T-cell (primary cell): ENCODE measurements around the gene NDE1. TPM values are rescaled to one million over a fixed set of nuclear protein-coding genes. Genes with fewer than 3 reads are reported as not detected.
"Not testable (repeated sequence)": the region's sequence is repeated elsewhere in the genome, so short reads cannot be mapped to it uniquely, and the experiment has no call there.

Source experiments
- ATAC-seq, 4 experiments: fragments of 200-7000 bp in 3 of 4; fragments of 150-1000 bp in 1 of 4; cut with Tn5 transposase; replicated peaks in 1 of 4; 1 replicate in 3 of 4; 2 replicates in 1 of 4; pipeline ENCODE4 v1.10.0; 2021; ENCODE audit warnings: moderate library complexity in 3 of 4, mild to moderate bottlenecking in 2 of 4, moderate number of reproducible peaks in 1 of 4
- CTCF ChIA-PET, 2 donors: fragments of 300-600 bp; sonication (Branson Sonifier 250); formaldehyde crosslinking; loops; one replicate each; lab custom pipeline; 2022; ENCODE audit warnings: antibody characterized with exemption in 2 of 2; lab: Charles Lee
- POLR2A ChIA-PET, 2 donors: fragments of 300-600 bp; sonication (Branson Sonifier 250); formaldehyde crosslinking; loops; one replicate each; lab custom pipeline; 2022; ENCODE audit warnings: antibody characterized with exemption in 2 of 2; lab: Charles Lee
- DNase-seq, 35 experiments: peaks; one replicate each; pipeline versions ENCODE4 v3.0.0 to v3.0.0-alpha.2; 2013 to 2023
- H3K27ac ChIP-seq: one replicate; pipeline ENCODE4 v1.5.1; 2013; ENCODE audit warnings: low read length
- H3K27me3 ChIP-seq, 2 experiments: replicated peaks in 1 of 2; 1 replicate in 1 of 2; 2 replicates in 1 of 2; pipeline versions ENCODE4 v1.6.1 to v1.7.0; 2013; ENCODE audit warnings: low read length in 1 of 2, mixed read lengths in 1 of 2; ENCODE audit not compliant: control insufficient read depth in 2 of 2, insufficient read depth in 2 of 2; ENCODE audit errors: extremely low read depth in 1 of 2
- H3K36me3 ChIP-seq, 2 donors: 1 replicate in 1 of 2; 2 replicates in 1 of 2; pipeline versions ENCODE4 v1.6.1 to v1.7.0; 2013; ENCODE audit warnings: low read length in 1 of 2; ENCODE audit not compliant: control insufficient read depth in 2 of 2, insufficient read depth in 1 of 2; ENCODE audit errors: extremely low read depth in 1 of 2
- H3K4me1 ChIP-seq, 2 experiments: 1 replicate in 1 of 2; 2 replicates in 1 of 2; pipeline versions ENCODE4 v1.6.1 to v1.7.0; 2013; ENCODE audit warnings: low read length in 2 of 2, mixed read lengths in 1 of 2; ENCODE audit not compliant: insufficient read depth in 2 of 2, control insufficient read depth in 1 of 2; ENCODE audit errors: extremely low read depth in 1 of 2
- H3K4me3 ChIP-seq, 2 donors: 1 replicate in 1 of 2; 2 replicates in 1 of 2; pipeline versions ENCODE4 v1.5.1 to v1.7.0; 2013; ENCODE audit warnings: mild to moderate bottlenecking in 2 of 2, low read length in 1 of 2, moderate library complexity in 1 of 2; ENCODE audit not compliant: control insufficient read depth in 1 of 2; ENCODE audit errors: extremely low read depth in 1 of 2
- H3K9me3 ChIP-seq: 2 replicates; pipeline ENCODE4 v1.7.0; 2013
- H3K27ac Mint-ChIP-seq, 2 donors: one replicate each; pipeline ENCODE4 v1.8.0; 2020 to 2021; ENCODE audit warnings: mild to moderate bottlenecking in 2 of 2, mixed read lengths in 2 of 2
- H3K27me3 Mint-ChIP-seq, 2 donors: one replicate each; pipeline ENCODE4 v1.8.0; 2021 to 2022; ENCODE audit warnings: mixed read lengths in 2 of 2
- H3K36me3 Mint-ChIP-seq: one replicate; pipeline ENCODE4 v1.8.0; 2021; ENCODE audit warnings: mixed read lengths
- H3K4me1 Mint-ChIP-seq, 3 donors: one replicate each; pipeline ENCODE4 v1.8.0; 2020 to 2022; ENCODE audit warnings: mixed read lengths in 3 of 3, mild to moderate bottlenecking in 1 of 3
- H3K4me3 Mint-ChIP-seq, 3 donors: one replicate each; pipeline ENCODE4 v1.8.0; 2020 to 2022; ENCODE audit warnings: mild to moderate bottlenecking in 3 of 3, mixed read lengths in 3 of 3, moderate library complexity in 3 of 3
- H3K9me3 Mint-ChIP-seq, 3 donors: one replicate each; pipeline ENCODE4 v1.8.0; 2020 to 2022; ENCODE audit warnings: mixed read lengths in 3 of 3
- WGBS: methylation state at CpG from one replicate; pipeline ENCODE4 v1.1.5; 2013; ENCODE audit warnings: missing lambda C conversion rate; ENCODE audit not compliant: insufficient coverage; 5-methylcytosine and 5-hydroxymethylcytosine counted together
- total RNA-seq, 35 experiments: library from RNA in 6 of 35; stranded (reverse) in 6 of 35; fragments of 120-200 nt in 1 of 35; gene quantifications; one replicate each; pipeline versions ENCODE4 v1.2.1 to v1.2.4 and lab custom pipeline; 2013 to 2026

The NDE1 gene
- total RNA-seq, 5 donors from 2014 or later (not counting 1 experiment from before 2014, with no cell fraction given), result 90.8 to 110 (median 103) TPM

GRCh38 chr16:15606518-15607220 is 43.4 kb upstream of the NDE1 start:
- H3K4me1 Mint-ChIP-seq, result peaks cover 3 to 16% (median 4%) of the 10 kb centered on the region in 3 donors
- ChIA-PET CTCF (no interaction called here), POLR2A (no interaction called here)
- Histone ChIP-seq H3K4me1 (no peaks in the 10 kb centered on the region), H3K27me3 (no peaks in the 10 kb centered on the region), H3K36me3 (peaks cover 16 to 99% of the 10 kb centered on the region in 2 donors), H3K27ac (no peak overlapping the region), H3K4me3 (no peak overlapping the region), H3K9me3 (no peaks in the 10 kb centered on the region)
- 100% methylated on average over 4 of the region's 5 CpGs for WGBS
- no peaks in the 10 kb centered on the region for H3K9me3 Mint-ChIP-seq
- no peaks in the 10 kb centered on the region for H3K27me3 Mint-ChIP-seq
- peaks cover 76% of the 10 kb centered on the region for H3K36me3 Mint-ChIP-seq
- H3K4me3 Mint-ChIP-seq, result no peak overlapping the region
- DNase-seq, result no peak
- no peak for ATAC-seq
- peak overlapping the region; percentile 65 to 89 for H3K27ac Mint-ChIP-seq

DNA sequence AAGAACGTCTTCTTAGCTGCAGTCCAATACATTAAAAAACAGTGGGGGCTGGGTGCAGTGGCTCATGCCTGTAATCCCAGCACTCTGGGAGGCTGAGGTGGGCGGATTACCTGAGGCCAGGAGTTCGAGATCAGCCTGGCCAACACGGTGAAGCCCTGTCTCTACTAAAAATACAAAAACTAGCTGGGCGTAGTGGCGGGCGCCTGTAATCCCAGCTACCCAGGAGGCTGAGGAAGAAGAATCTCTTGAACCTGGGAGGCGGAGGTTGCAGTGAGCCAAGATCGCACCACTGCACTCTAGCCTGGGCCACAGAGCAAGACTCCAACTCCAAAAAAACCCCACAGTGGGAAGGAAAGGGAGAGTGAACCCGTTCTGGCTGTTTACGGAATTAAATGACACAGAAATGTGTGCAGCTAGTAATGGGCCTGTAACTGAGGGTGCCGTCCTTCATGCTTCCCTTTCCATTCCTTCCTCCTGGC is 42.8 kb upstream of the NDE1 start:
- H3K9me3 Mint-ChIP-seq, H3K4me1 ChIP-seq, CTCF ChIA-PET, POLR2A ChIA-PET, H3K9me3 ChIP-seq, H3K4me3 Mint-ChIP-seq, H3K4me3 ChIP-seq, ATAC-seq, H3K27me3 Mint-ChIP-seq, H3K27ac ChIP-seq, H3K27me3 ChIP-seq, DNase-seq: not testable (repeated sequence)
- H3K36me3 ChIP-seq, result peaks cover 18 to 99% of the 10 kb centered on the region in 2 donors
- WGBS, result no CpG with 5 or more reads among the region's 12 CpGs
- Mint-ChIP-seq H3K4me1 (peaks cover 3 to 16% (median 4%) of the 10 kb centered on the region in 3 donors), H3K27ac (peak overlapping the region; percentile 65 to 89), H3K36me3 (peaks cover 74% of the 10 kb centered on the region)

DNA sequence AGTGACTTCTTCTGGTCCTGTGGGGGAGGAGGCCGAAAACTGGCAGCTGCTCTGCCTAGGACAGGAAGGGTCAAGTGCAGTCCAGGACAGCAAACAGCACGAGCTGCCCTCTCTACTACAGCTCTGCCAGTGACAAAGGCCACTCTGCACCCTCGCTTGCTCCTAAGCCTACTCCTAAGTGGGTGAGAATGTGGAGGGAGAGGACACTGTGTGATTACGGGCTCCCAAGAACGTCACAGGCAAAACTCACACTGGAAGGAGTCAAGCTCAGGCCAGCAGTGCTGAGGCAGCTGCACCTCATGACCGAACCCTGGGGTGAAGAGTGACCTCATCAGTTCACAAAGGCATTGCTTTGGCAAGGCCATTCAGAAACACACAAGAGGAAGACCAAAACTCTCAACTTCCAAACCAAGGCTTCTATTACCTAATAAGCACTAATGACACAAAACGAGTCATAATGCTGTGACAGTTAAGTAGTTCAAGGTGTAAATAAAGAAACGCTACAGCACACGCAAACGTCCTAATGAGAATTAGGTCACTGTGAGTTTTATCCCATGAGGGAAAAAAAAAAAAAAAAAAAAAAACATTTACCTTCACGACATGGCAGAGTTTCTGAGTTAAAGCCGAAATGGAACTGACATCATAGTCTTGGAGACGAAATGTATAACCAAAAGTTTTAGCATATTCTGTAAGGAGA is 42.2 kb upstream of the NDE1 start:
- Mint-ChIP-seq H3K4me3 (no peak overlapping the region), H3K27me3 (no peaks in the 10 kb centered on the region), H3K27ac (no peak overlapping the region), H3K4me1 (peaks cover 3 to 16% (median 4%) of the 10 kb centered on the region in 3 donors), H3K36me3 (peaks cover 75% of the 10 kb centered on the region), H3K9me3 (no peaks in the 10 kb centered on the region)
- POLR2A ChIA-PET, result no interaction called here
- CTCF ChIA-PET, result no interaction called here
- no peaks in the 10 kb centered on the region for H3K27me3 ChIP-seq
- peaks cover 24 to 99% of the 10 kb centered on the region in 2 donors for H3K36me3 ChIP-seq
- H3K9me3 ChIP-seq, result no peaks in the 10 kb centered on the region
- DNase-seq (no peak), ATAC-seq (no peak)
- no peaks in the 10 kb centered on the region for H3K4me1 ChIP-seq
- no peak overlapping the region for H3K4me3 ChIP-seq
- no peak overlapping the region for H3K27ac ChIP-seq
- 100% methylated on average over 3 of the region's 13 CpGs for WGBS

GRCh38 chr16:15608398-15609285 is 41.4 kb upstream of the NDE1 start:
- Histone ChIP-seq H3K36me3 (peaks cover 27 to 97% of the 10 kb centered on the region in 2 donors), H3K27me3 (no peaks in the 10 kb centered on the region), H3K4me1 (no peaks in the 10 kb centered on the region), H3K4me3 (no peak overlapping the region), H3K27ac (no peak overlapping the region), H3K9me3 (no peaks in the 10 kb centered on the region)
- Mint-ChIP-seq H3K36me3 (peaks cover 73% of the 10 kb centered on the region), H3K9me3 (no peaks in the 10 kb centered on the region), H3K27me3 (no peaks in the 10 kb centered on the region), H3K4me1 (peaks cover 3 to 16% (median 4%) of the 10 kb centered on the region in 3 donors), H3K4me3 (no peak overlapping the region), H3K27ac (no peak overlapping the region)
- DNase-seq, result no peak
- ATAC-seq, result no peak
- ChIA-PET POLR2A (no interaction called here), CTCF (no interaction called here)
- WGBS, result 86% methylated on average over 4 of the region's 19 CpGs

DNA sequence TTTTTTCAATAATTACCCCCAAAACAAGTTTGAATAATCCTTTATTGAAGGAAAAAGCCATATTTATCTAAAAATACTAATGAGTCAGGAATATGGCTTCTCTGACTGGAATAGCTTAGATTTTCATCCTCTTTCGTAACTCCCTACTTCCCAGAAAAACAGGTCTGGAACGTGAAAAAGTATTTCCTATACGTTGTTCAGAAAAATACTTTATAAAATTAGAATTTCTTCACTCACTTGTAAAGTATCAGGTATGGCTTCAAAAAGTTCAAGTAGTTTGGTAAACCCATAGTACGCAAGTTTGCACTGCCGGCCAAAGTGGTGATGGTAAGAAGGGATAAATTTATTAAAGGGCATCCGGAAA is 40.8 kb upstream of the NDE1 start:
- H3K9me3 ChIP-seq, result no peaks in the 10 kb centered on the region
- Mint-ChIP-seq H3K27ac (no peak overlapping the region), H3K4me3 (no peak overlapping the region), H3K27me3 (no peaks in the 10 kb centered on the region), H3K9me3 (no peaks in the 10 kb centered on the region), H3K4me1 (peaks cover 3 to 16% (median 4%) of the 10 kb centered on the region in 3 donors), H3K36me3 (peaks cover 69% of the 10 kb centered on the region)
- POLR2A ChIA-PET, result no interaction called here
- H3K36me3 ChIP-seq, result peaks cover 27 to 95% of the 10 kb centered on the region in 2 donors
- no peak overlapping the region for H3K27ac ChIP-seq
- no peak overlapping the region for H3K4me3 ChIP-seq
- H3K27me3 ChIP-seq, result no peaks in the 10 kb centered on the region
- CTCF ChIA-PET, result no interaction called here
- DNase-seq, result no peak
- ATAC-seq, result no peak
- WGBS, result 80% methylated on average over 1 of the region's 6 CpGs
- no peaks in the 10 kb centered on the region for H3K4me1 ChIP-seq

DNA sequence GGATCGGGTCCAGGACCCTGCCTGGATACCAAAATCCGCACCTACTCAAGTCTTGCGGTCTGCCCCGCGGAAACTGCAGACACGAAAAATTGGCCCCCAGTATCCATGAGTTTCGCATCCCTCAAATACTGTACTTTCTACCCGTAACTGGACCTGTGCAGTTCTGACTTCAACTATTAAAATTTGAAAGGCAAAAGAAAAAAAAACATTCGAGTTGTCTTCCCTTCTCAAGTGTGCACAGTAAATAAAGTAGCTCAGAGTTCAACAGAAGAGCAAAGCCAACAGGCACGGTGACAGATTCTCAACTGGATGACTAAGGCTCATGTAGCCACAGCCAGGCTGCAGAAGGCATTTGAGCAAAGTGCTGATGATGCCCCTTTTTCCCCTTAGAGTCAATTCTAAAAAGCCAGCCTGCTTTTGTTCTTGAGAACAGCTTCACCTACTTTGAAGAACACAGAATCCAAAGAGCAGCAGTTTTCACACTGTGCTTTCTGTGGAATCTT is 39.6 kb upstream of the NDE1 start:
- WGBS, result 90% methylated on average over 10 of the region's 10 CpGs
- ChIA-PET CTCF (no interaction called here), POLR2A (no interaction called here)
- DNase-seq, result no peak
- peaks cover 66% of the 10 kb centered on the region for H3K36me3 Mint-ChIP-seq
- H3K4me3 Mint-ChIP-seq, result no peak overlapping the region
- peak overlapping the region; percentile 10 to 66 for H3K27ac Mint-ChIP-seq
- no peaks in the 10 kb centered on the region for H3K27me3 ChIP-seq
- H3K27ac ChIP-seq, result no peak overlapping the region
- no peak overlapping the region for H3K4me3 ChIP-seq
- no peaks in the 10 kb centered on the region for H3K9me3 ChIP-seq
- ATAC-seq, result no peak
- peaks cover 35 to 90% of the 10 kb centered on the region in 2 donors for H3K36me3 ChIP-seq
- H3K4me1 ChIP-seq, result no peaks in the 10 kb centered on the region
- H3K9me3 Mint-ChIP-seq, result no peaks in the 10 kb centered on the region
- H3K27me3 Mint-ChIP-seq, result no peaks in the 10 kb centered on the region
- peaks cover 3 to 16% (median 4%) of the 10 kb centered on the region in 3 donors for H3K4me1 Mint-ChIP-seq
